RPMI7951 (cell line): ENCODE data around the gene SH2B2. TPM values are rescaled to one million over a fixed set of nuclear protein-coding genes. Genes with fewer than 3 reads are reported as not detected.

Experiments used
- DNase-seq: peaks from one replicate; pipeline ENCODE4 v3.0.0-alpha.2; 2012; ENCODE audit warnings: low read depth
- total RNA-seq: library from RNA; depleted of rRNA; stranded (reverse); fragments of >200 nt; shearing (Covaris generic); gene quantifications from 2 replicates; pipeline ENCODE4 v1.2.3, GENCODE V29; 2014; rRNA removed

SH2B2 gene
- 0.84 and 1.7 TPM in 2 replicates for total RNA-seq

- peak; percentile 61 for DNase-seq
Observed at GRCh38 chr7:102286237-102287110, at the start of gene SH2B2. SH2B2 (plus strand) TSS chr7:102286868; CDS start chr7:102300551, 13,683 bp downstream.

- DNase-seq, result no peak
Observed at GRCh38 chr7:102239206-102239820, 47.4 kb upstream of the SH2B2 start.

- no peak for DNase-seq
Observed at GRCh38 chr7:102241431-102241830, 45.2 kb upstream of the SH2B2 start.

GRCh38 chr7:102244601-102245000, 42.1 kb upstream of the SH2B2 start:
- DNase-seq, result no peak

DNA sequence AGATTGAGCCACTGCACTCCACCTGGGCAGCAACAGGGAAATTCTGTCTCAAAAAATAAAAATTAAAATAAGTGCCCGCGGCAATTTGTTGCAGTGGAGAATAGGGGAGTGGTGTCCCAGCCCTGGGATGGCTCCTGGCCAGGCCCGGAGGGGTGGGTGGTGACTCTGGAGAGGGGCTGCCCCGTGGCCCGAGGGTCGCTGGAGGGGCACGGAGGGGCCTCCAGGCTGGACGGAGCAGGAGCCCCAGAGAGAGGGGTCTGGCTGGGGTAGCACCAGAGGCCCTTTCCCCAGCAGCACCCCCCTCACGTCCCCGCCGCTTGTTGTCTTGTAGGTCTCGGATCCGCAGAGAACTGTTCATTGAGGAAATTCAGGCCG, 38.6 kb upstream of the SH2B2 start:
- no peak for DNase-seq

DNA sequence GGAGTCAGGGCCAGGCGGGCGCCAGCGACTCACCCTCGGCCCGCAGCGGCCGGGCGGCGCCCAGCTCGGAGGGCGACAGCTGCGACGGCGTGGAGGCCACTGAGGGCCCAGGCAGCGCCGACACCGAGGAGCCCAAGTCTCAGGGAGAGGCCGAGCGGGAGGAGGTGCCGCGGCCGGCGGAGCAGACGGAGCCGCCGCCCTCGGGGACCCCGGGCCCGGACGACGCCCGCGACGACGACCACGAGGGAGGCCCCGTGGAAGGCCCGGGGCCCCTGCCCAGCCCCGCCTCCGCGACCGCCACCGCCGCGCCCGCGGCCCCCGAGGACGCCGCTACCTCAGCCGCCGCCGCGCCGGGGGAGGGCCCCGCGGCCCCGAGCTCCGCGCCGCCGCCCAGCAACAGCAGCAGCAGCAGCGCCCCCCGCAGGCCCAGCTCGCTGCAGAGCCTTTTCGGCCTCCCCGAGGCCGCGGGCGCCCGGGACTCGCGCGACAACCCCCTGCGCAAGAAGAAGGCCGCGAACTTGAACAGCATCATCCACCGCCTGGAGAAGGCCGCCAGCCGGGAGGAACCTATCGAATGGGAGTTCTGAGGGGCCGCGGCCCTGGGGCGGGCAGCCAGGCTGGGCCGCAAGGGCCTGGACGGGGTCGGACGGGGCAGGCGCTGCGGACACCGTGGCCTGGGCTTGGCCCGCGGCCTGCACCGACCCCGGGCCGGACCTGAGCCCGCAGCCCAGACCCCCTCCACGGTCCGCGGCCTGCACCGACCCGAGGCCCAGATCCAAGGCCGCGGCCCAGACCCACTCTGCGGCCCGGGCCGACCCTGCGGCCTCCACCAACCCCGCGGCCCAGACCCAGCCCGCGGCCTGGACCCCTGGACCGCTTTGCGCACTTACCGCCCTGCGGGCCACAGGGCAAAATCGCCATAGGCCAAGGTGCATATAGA, 37.9 kb upstream of the SH2B2 start:
- DNase-seq, result no peak

DNA sequence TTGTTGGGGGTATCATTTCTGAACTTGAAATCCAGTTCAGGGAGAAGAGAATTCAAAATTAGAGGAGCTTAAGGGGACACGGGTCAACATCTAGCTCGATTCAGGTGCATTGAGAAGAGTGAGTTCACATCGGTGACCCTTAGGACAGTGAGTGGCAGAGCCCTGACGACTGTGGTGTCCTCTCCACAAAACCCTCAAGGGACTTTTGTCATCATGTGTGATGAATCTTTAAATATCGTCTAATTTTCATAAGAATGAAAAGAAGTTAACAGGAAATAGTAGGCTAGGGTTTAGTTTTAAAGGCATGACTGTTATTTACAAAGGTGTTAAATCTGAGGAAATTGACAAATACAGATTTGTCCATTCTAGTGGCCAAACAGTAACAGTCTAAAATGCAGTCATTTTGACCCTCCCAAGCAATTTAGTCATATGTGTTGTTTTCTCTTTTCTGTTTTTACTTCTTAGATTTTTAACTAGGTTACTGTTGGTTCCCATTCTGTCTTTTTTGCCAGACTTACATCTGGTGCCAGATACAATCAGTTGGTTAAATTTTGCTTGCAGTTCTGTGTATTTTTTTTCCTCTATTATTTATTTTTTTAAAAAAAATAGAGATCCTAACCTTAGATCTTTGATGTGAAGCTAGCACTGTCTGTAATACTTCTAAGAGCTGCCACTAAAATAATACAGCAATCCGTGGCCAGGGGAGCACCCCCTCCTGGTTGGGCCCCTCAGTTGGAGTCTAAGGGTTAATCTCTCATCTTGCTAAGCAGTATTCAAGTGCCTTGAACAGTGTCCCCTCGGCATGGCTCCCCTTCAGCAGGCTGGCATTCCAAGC, 34.9 kb upstream of the SH2B2 start:
- no peak for DNase-seq

- DNase-seq, result no peak
Observed at GRCh38 chr7:102252366-102252982, 34.2 kb upstream of the SH2B2 start.

DNA sequence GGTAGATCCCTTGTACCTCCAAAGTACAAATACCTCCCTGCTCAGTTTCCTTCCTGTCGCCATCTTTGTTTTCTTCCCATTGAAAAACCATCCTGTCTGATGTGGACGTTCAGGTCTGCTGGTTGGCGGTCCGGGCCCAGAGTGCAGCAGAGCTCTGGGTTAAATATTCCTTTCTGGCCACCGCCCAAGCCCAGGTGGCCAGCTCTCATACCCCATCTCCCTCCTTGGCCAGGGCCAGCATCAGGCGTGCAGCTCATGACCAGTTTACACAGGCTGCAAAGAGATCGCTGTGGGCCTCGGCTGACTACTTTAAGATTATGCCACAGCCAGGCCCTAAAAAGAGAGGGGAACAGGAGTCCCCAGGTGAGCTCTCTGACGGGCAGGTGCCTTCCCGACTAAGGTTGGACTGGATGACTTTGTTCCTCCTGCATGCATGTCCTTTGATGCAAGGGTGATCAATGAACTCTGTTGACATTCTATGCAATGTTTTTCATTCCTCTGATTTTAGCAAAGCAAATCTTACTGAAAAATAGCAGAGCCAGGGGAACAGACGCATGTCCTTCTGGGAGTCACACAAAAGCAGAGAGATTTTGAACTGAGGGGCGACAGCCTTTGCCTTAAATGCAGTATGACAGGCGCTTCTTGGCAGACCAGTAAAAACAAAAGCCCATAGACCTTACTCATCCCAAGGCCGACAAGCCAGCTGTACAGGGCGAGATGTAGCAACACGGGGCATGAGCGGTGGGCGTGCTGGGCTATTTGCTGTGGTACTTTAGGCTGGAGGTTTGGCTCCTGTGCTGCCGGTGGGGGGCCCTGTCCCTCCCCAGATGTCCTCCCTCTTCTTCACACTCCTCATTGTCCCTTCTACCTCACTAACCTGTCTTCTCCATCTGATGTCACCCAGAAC, 33.3 kb upstream of the SH2B2 start:
- DNase-seq, result no peak

GRCh38 chr7:102253973-102254370, 32.7 kb upstream of the SH2B2 start:
- DNase-seq, result no peak

DNA sequence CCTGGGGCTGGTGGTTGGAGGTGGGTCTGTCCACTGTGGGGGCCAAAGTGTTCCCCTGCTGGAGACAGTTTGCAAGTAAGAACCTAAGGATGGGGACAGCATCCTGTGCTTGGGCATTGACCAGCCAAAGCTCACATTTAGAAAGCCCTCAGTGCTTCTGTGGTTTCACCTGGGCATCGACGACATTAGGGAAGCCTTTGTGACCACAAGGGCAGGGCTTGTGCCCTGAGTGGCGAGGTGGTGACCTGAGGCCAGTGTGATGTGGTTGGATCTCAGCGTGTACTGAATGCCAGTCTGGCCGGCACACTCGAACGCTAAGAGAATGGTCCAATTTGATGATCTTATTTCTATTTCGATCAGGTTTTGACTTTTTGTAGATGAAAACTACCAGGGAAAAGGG, 32.1 kb upstream of the SH2B2 start:
- DNase-seq, result no peak

DNA sequence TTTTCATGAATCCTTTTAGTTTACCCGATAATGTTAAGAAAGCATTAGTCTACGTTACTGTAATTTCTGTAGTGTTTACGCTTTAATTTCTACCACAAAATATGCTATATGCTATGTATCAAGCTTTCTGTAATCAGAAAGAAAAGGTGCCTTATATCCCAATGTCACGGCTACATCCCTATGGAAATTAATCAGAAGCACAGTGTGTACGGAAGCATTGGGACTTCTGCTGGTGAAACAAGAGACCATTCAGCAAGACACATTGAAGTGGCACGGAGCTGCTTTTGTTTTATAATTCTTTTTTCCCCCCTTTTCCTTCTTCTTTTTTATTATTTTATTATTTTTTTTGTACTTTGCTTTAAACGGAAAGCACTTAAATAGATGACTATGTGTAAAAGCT, 31.2 kb upstream of the SH2B2 start:
- DNase-seq, result no peak

- DNase-seq, result no peak
Observed at GRCh38 chr7:102255916-102256315, 30.8 kb upstream of the SH2B2 start.

GRCh38 chr7:102258073-102258748, 28.5 kb upstream of the SH2B2 start:
- no peak for DNase-seq

DNA sequence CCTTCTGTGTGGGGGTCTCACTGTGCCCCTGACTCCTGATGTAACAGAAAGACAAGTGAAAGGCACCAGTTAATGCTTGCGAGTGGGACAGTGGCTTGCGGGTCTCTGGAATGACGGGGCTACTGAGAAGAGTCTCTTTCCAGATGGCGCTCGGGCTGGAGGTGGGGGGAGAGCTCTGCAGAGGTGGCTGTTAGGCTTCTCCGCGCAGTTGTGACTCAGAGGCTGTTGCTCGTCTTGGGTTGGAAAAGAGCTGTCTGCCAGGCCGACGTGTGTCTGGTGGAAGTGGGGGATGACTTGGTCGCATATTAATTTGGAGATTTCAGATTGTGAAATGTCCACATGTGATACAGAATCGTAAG, 27.9 kb upstream of the SH2B2 start:
- no peak for DNase-seq

GRCh38 chr7:102260856-102261255, 25.8 kb upstream of the SH2B2 start:
- DNase-seq, result peak; percentile 15

DNA sequence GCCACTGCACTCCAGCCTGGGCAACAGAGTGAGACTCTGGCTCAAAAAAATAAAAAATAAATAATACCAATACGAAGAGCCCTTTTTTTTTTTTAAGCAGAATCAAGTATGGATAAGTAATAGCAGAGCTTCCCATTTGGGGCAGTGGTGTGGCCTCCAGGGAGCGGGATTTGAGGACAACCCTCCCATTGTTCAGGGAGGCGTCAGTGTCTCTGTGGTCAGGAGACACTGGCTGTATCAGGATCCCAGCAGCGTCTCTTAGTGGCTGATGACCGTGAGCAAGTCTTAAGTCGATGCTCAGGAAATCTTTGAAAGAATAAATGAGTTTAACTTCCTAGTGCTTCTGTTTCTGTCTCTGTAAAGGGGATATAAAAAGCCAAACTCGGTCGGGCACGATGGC, 25.2 kb upstream of the SH2B2 start:
- DNase-seq, result peak; percentile 13

DNA sequence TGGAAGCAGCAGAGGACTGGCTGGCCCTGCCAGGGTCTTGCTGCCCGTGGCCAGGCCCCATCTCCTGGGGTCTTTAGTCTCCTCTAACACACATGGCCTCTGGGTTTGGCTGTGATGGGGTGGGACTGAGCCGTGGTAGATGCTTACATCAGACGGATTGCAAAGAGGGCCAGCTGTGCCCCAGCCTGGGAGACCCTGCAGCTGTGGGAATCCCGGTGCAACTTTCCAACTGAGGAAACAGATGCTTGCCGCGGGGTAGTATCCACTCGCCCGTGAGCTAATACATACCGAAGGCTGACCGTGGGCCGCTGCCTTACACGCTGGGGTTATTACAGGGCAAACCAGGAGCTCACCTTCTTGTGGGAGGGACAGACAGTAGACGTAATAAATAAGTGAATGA, 24.1 kb upstream of the SH2B2 start:
- DNase-seq, result no peak

DNA sequence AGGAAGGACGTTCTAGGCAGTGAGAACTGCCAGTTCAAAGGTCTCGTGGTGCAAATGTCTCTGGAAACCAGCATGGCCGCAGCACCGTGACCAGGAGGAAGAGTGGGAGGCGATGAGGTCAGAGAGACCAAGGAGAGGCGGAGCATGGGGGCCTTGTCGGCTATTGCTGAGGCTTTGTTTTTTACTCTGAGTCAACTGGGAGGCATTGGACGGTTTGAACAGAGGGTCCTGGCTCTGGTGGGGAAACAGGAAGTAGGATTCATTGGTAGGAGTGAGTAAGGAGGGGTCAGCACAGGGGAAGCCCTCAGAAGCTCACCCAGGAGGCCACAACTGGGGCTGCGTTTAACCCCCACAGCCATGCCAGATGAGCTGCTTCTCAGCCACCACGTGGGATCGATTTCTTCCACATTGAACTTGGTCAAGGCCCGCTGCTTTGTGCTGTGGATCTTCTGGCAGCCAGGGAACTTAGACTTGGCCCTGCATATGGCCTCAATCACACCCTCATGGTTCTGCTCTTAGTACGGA, 22.2 kb upstream of the SH2B2 start:
- DNase-seq, result no peak
